Fibroblast of lung (primary cell): ENCODE results near the gene TMEM35A.

Source experiments
- EZH2 ChIP-seq: IDR thresholded peaks from 2 replicates; pipeline ENCODE4 v1.5.1; 2012; ENCODE audit warnings: low read length, control low read depth, mild to moderate bottlenecking; ENCODE audit errors: missing control alignments
- TF ChIP-seq, protein P1 (sequence below), 2 donors: IDR thresholded peaks in 1 of 2; conservative IDR thresholded peaks in 1 of 2; 1 replicate in 1 of 2; 2 replicates in 1 of 2; pipeline ENCODE4 v1.5.1; 2011 to 2012; ENCODE audit warnings: low read length in 2 of 2, control low read depth in 1 of 2, inconsistent platforms in 1 of 2, low read depth in 1 of 2, mild to moderate bottlenecking in 1 of 2

DNA sequence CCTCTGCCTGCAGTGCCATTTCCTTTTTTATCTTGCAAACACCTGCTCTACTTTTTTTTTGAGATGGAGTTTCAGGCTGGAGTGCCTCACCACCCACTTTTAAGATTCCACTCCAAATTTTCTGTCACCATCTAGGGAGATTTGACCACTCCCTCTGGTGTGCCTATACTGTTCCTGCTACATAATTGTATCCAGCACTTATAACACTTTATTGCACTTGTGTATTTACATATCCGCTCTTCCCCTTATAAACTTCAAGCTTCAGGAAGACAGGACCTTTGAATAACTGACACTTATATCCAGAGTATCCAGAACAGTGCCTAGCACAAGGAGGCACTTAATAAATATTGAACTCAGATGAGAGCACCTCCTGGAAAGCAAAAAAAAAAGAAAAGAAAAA is 13.1 kb downstream of the TMEM35A start:
- TF ChIP-seq, protein P1, sequence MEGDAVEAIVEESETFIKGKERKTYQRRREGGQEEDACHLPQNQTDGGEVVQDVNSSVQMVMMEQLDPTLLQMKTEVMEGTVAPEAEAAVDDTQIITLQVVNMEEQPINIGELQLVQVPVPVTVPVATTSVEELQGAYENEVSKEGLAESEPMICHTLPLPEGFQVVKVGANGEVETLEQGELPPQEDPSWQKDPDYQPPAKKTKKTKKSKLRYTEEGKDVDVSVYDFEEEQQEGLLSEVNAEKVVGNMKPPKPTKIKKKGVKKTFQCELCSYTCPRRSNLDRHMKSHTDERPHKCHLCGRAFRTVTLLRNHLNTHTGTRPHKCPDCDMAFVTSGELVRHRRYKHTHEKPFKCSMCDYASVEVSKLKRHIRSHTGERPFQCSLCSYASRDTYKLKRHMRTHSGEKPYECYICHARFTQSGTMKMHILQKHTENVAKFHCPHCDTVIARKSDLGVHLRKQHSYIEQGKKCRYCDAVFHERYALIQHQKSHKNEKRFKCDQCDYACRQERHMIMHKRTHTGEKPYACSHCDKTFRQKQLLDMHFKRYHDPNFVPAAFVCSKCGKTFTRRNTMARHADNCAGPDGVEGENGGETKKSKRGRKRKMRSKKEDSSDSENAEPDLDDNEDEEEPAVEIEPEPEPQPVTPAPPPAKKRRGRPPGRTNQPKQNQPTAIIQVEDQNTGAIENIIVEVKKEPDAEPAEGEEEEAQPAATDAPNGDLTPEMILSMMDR (conservative IDR thresholded peaks at IDR 0.05 in 1 of 2, IDR thresholded peaks at IDR 0.05 in 1 of 2; ENCODE audit: low read depth in 1 of 2, low read length in 2 of 2) = no peak
- no peak for TF ChIP-seq EZH2
